Measurements from ENCODE around the gene KIF6.

DNA sequence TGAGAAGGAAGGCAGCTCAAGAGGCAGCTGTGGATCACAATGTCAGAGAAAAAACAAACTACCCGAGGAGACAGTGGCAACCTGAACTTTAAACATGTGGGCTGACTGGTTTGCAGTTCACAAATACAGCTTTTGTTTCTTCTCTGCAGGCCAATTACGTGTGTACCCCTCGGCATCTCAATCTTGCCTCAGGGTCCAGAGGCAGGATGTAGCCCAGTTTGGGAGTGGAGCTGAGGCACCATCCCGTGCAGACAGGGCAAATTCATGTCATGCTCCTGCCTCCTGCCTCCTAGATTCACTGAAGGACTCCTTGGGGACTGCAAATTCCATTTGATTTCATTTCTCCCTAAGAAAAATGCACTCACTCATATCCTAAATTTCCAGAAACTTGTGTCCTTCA lies 308.5 kb downstream of the KIF6 start:
- TF ChIP-seq, protein P1, sequence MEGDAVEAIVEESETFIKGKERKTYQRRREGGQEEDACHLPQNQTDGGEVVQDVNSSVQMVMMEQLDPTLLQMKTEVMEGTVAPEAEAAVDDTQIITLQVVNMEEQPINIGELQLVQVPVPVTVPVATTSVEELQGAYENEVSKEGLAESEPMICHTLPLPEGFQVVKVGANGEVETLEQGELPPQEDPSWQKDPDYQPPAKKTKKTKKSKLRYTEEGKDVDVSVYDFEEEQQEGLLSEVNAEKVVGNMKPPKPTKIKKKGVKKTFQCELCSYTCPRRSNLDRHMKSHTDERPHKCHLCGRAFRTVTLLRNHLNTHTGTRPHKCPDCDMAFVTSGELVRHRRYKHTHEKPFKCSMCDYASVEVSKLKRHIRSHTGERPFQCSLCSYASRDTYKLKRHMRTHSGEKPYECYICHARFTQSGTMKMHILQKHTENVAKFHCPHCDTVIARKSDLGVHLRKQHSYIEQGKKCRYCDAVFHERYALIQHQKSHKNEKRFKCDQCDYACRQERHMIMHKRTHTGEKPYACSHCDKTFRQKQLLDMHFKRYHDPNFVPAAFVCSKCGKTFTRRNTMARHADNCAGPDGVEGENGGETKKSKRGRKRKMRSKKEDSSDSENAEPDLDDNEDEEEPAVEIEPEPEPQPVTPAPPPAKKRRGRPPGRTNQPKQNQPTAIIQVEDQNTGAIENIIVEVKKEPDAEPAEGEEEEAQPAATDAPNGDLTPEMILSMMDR (IDR thresholded peaks at IDR 0.05; ENCODE audit: insufficient read depth, low read length, poor library complexity, severe bottlenecking), result no peak
- no peak for TF ChIP-seq EZH2phosphoT487 (conservative IDR thresholded peaks at IDR 0.05; ENCODE audit: low read length)
